Motor neuron (in vitro differentiated cells): ENCODE results near the gene TCAF1. TPM values are rescaled to one million over a fixed set of nuclear protein-coding genes. Genes with fewer than 3 reads are reported as not detected.

Experiments used
- ATAC-seq, 8 experiments: fragments of 200-7000 bp; cut with Tn5 transposase; replicated peaks in 6 of 8; 2 replicates each; pipeline ENCODE4 v1.8.0; 2021; ENCODE audit warnings: mild to moderate bottlenecking in 8 of 8, moderate library complexity in 8 of 8
- H3K27ac ChIP-seq, 2 donors: fragments of 250-450 bp; sonication (Bioruptor Pico); 2 replicates each; pipeline ENCODE4 v1.9.0; 2021; ENCODE audit warnings: antibody characterized with exemption in 2 of 2, mild to moderate bottlenecking in 2 of 2, moderate library complexity in 1 of 2
- H3K4me1 ChIP-seq, 2 donors: fragments of 250-450 bp; sonication (Bioruptor Pico); replicated peaks in 1 of 2; 2 replicates each; pipeline ENCODE4 v1.6.1; 2021; ENCODE audit warnings: antibody characterized with exemption in 2 of 2, mild to moderate bottlenecking in 2 of 2, moderate library complexity in 1 of 2
- H3K4me3 ChIP-seq, 5 donors: fragments of 250-450 bp; sonication (Bioruptor Pico); 2 replicates each; pipeline ENCODE4 v1.9.0; 2021; ENCODE audit warnings: antibody characterized with exemption in 5 of 5, mild to moderate bottlenecking in 5 of 5, moderate library complexity in 4 of 5
- WGBS, 10 experiments: fragments of 450-650 bp; shearing (Covaris generic); methylation state at CpG; one replicate each; pipeline ENCODE4 v1.0.0; 2022; 5-methylcytosine and 5-hydroxymethylcytosine counted together
- in situ Hi-C, 9 experiments: fragments of 400-800 bp; cut with MboI; loops; one replicate each; pipeline ENCODE4 v1.15.0; 2021; ENCODE audit warnings: low sequenced_read_pairs in 9 of 9, low pct_unique_long_range_greater_than_20kb in 2 of 9; ENCODE audit not compliant: unreplicated experiment in 9 of 9
- total RNA-seq, 8 experiments: library from RNA; unstranded; fragments of 300-600 nt; gene quantifications; 2 replicates each; pipeline versions ENCODE4 v1.2.3 to v1.2.4, GENCODE V29; 2022

The TCAF1 gene, protein sequence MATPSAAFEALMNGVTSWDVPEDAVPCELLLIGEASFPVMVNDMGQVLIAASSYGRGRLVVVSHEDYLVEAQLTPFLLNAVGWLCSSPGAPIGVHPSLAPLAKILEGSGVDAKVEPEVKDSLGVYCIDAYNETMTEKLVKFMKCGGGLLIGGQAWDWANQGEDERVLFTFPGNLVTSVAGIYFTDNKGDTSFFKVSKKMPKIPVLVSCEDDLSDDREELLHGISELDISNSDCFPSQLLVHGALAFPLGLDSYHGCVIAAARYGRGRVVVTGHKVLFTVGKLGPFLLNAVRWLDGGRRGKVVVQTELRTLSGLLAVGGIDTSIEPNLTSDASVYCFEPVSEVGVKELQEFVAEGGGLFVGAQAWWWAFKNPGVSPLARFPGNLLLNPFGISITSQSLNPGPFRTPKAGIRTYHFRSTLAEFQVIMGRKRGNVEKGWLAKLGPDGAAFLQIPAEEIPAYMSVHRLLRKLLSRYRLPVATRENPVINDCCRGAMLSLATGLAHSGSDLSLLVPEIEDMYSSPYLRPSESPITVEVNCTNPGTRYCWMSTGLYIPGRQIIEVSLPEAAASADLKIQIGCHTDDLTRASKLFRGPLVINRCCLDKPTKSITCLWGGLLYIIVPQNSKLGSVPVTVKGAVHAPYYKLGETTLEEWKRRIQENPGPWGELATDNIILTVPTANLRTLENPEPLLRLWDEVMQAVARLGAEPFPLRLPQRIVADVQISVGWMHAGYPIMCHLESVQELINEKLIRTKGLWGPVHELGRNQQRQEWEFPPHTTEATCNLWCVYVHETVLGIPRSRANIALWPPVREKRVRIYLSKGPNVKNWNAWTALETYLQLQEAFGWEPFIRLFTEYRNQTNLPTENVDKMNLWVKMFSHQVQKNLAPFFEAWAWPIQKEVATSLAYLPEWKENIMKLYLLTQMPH
- total RNA-seq: 100 to 1,000 TPM in 2 of 8 experiments, 10 to 100 TPM in 6; 18.3 to 123 (median 83.9) TPM

DNA sequence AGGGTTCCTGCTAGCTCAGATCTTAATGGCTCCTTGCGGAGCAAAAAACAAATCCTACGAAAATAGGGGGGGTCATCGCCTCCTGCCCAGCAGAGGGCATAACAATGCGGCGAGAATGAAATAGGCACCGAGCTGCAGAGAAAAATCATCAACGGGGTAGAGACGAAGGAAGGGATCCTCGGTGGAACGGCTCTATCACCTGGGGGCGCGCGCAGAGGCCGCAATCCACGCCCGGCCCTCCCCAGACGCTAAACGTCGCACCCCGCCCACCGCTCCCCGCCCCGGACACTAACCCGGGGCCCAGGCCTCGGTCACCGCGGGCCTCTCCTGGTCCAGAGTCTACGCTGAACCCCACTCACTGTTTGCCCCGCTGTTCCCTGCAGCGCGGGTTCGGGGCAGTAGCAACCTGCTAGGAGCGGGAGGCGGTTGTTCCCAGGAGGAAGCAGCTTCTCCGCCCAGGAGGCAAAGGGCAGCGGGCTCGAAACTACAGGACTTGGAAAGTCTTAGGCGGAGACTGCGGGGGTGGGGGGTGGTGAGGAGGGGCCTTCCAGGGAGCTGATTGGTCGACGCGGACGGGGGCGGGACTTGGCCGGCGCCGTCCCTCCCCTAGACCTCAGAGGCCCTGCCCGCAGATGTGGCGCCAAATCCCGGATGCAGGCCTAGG, at the start of gene TCAF1:
TSS of gene TCAF1 (minus strand) at position 509 of the 664 bp plus-strand sequence. CDS start 25,568 bp downstream, outside the sequence.
- 0% methylated on average over 3 to 5 of the region's 50 CpGs; no CpG with 5 or more reads in 6 of the 10 experiments for WGBS, 10 experiments
- peak; percentile 93 to 95 (median 94) for ATAC-seq
- Histone ChIP-seq H3K4me1 (peaks cover 9 to 15% of the 10 kb centered on the region in 2 donors), H3K27ac (peak within 1 kb of the TSS; percentile 84 to 85), H3K4me3 (peak within 1 kb of the TSS; percentile 75 to 99 (median 80))
- in situ Hi-C loops: loop anchor here in 1 of 9 experiments (25.0 kb wide), 1 partner anchor 111 kb away; the partner anchor contains the start of gene OR6B1

DNA sequence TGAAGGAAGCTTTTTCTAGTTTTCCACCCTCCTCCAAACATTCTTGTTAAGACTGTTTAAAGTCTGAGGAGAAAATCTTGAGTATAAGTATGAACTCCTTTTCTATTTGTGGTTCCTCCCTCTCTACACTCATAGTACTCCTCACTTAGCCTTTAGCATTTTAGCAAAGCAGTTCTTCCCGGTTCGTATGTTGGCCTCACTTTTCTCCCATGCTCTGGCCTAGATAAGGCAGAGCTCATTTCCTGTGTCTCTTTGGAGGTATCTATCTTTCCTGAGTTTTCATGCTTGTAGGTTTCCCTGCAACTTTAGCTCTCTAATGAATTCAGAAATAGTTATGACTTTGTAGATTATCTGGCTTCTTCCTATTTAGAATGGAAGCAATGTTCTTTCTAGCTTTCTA, 46.8 kb upstream of the TCAF1 start:
- in situ Hi-C loops: no loop called here
- Histone ChIP-seq H3K4me1 (no peaks in the 10 kb centered on the region), H3K4me3 (no peak overlapping the region), H3K27ac (no peak overlapping the region)
- ATAC-seq: no peak
- WGBS, 10 experiments: 0 to 100% (median 56%) methylated on average over 2 of the region's 2 CpGs; no CpG with 5 or more reads in 3 of the 10 experiments

GRCh38 chr7:143947111-143947510, 45.1 kb upstream of the TCAF1 start:
- in situ Hi-C loops: no loop called here
- Histone ChIP-seq H3K27ac (no peak overlapping the region), H3K4me3 (no peak overlapping the region), H3K4me1 (no peaks in the 10 kb centered on the region)
- WGBS, 10 experiments: 0 to 79% (median 49%) methylated on average over 1 to 2 of the region's 2 CpGs
- no peak for ATAC-seq

GRCh38 chr7:143945423-143945822, 43.4 kb upstream of the TCAF1 start:
- 71 to 100% (median 88%) methylated on average over 1 to 4 of the region's 4 CpGs; no CpG with 5 or more reads in 1 of the 10 experiments for WGBS, 10 experiments
- Histone ChIP-seq H3K27ac (no peak overlapping the region), H3K4me3 (no peak overlapping the region), H3K4me1 (no peaks in the 10 kb centered on the region)
- in situ Hi-C loops: no loop called here
- no peak for ATAC-seq

DNA sequence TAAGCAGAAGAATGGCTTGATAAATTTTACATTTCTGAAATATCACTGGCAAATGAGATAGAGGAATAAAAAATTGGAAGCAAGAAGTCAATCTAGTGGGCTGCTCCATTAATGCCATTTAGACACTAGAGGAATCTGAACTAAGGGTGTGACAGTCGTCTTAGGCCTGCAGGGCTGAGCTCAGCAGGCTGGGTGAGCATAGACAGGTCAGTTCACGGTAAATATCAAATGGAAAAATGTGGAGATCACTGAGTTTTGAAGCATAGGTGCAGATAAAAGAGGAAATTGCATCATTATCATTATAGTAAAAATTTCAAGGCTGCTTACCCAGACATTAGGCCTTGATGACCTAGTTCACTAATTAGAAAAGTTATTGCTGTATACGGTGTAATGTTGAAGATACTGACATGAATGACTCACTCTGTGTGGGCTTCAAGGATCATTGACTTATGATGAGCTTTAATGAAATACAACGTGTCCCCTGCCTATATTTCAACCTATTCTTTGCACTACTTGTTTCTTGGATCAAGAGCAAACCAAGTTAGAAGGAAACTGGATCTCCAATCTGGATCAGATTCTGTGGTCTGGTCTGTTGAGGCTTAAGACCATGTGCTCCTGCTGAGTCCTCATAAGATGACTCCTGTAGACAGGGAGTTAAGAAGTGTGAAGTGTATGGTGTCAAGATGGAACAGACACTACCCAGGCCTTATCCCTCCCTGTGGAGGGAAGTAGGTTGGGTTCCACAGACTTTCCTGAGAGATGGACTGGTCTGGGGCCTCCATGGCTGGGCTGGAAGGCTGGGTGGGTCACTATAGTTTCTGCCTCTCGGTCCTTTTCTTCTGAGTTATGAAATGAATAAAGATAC, 36.6 kb upstream of the TCAF1 start:
- Histone ChIP-seq H3K4me1 (no peaks in the 10 kb centered on the region), H3K4me3 (no peak overlapping the region), H3K27ac (no peak overlapping the region)
- 20 to 91% (median 49%) methylated on average over 2 to 5 of the region's 5 CpGs; no CpG with 5 or more reads in 2 of the 10 experiments for WGBS, 10 experiments
- in situ Hi-C loops: no loop called here
- peak in 3 of 8 experiments; percentile 50 to 75 (median 63) for ATAC-seq

DNA sequence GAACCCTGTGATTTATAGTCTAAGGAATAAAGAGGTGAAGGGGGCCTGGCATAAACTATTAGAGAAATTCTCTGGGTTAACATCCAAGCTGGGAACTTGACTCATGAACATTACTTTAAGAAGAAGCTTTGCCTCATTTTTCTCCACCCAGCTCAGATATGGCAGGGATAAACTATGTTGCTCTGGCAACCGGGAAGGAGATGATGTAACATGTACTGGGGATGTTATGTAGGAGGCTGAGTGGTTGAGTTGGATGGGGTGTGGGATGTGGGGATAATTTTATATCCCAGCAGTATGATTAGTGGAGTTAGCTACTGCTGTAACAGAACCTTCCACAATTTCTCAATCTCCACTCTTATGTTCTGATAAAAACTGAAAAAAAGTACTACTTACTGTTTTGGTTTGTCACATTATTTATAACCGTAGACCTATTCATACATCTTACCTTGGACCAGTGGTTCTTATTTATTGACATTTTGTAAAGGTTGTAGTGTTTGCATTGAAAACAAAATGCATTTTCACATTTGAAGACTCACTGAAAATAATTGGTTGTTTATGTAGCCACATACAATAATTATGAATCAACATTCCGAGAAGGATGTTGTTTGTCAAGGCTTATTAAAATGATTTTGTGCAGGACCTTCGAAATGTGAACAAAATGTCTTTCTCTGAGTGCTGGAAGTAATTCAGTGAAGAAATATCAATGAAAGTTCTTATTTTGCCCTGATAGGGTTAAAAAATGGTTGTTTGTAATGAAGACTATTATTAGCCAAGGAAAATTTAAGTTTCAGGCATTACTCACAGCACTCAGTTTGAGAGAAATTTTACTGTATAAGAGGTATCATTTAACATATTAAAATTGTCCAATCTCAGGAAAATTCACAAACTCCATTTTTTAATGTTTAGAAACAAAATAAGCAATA, 34.4 kb upstream of the TCAF1 start:
- H3K27ac ChIP-seq: no peak overlapping the region
- 0 to 100% (median 71%) methylated on average over 1 to 4 of the region's 4 CpGs for WGBS, 10 experiments
- H3K4me1 ChIP-seq: no peaks in the 10 kb centered on the region
- H3K4me3 ChIP-seq: no peak overlapping the region
- in situ Hi-C loops: no loop called here
- peak in 5 of 8 experiments; percentile 26 to 89 (median 73) for ATAC-seq

GRCh38 chr7:143934526-143935325, 32.8 kb upstream of the TCAF1 start, which contains the start of gene OR2F2:
Gene OR2F2 (plus strand): TSS chr7:143935233. CDS start chr7:143935233, 0 bp downstream.
- in situ Hi-C loops: no loop called here
- H3K27ac ChIP-seq: no peak within 1 kb of the TSS
- ATAC-seq: no peak
- 0 to 90% (median 30%) methylated on average over 1 to 3 of the region's 3 CpGs; no CpG with 5 or more reads in 3 of the 10 experiments for WGBS, 10 experiments
- no peaks in the 10 kb centered on the region for H3K4me1 ChIP-seq
- no peak within 1 kb of the TSS for H3K4me3 ChIP-seq

- Histone ChIP-seq H3K4me3 (no peak overlapping the region), H3K27ac (no peak overlapping the region), H3K4me1 (no peaks in the 10 kb centered on the region)
- in situ Hi-C loops: no loop called here
- ATAC-seq: no peak
Observed at GRCh38 chr7:143931739-143932138, 29.8 kb upstream of the TCAF1 start.

- in situ Hi-C loops: no loop called here
Observed at GRCh38 chr7:143929224-143929920, 27.4 kb upstream of the TCAF1 start.

DNA sequence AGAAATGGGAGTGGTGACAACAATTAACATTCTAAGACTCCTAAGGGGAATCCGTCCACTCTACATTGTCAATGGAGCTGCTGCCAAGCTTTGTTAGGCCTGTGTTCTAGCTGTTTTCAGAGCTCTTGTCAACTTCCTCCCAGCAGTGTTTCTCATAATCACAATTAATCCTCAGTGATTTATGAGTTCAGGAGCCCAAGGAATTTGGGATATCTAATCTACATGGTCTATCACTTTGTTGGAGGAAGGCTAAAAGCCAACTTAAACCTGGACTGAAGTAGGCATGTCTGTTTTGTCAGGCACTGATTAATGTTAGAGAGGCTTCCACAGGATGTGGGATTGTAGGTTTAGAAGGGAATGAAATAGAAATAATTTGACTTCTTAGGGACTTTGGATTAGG, 22.9 kb upstream of the TCAF1 start:
- ATAC-seq: peak in 2 of 8 experiments; percentile 20 to 35
- Histone ChIP-seq H3K4me1 (no peaks in the 10 kb centered on the region), H3K27ac (no peak overlapping the region), H3K4me3 (no peak overlapping the region)
- in situ Hi-C loops: loop anchor here in 1 of 9 experiments (25.0 kb wide), 1 partner anchor 87 kb away; the partner anchor contains the start of gene OR6B1
- 0 to 100% (median 50%) methylated on average over 1 of the region's 1 CpG; no CpG with 5 or more reads in 5 of the 10 experiments for WGBS, 10 experiments

More at GRCh38 chr7:143929224-143929920, 27.4 kb upstream of the TCAF1 start:
- peak in 3 of 8 experiments; percentile 54 to 68 (median 55) for ATAC-seq
- Histone ChIP-seq H3K4me3 (no peak overlapping the region), H3K4me1 (no peaks in the 10 kb centered on the region), H3K27ac (no peak overlapping the region)
- 75 to 100% (median 100%) methylated on average over 1 of the region's 1 CpG; no CpG with 5 or more reads in 5 of the 10 experiments for WGBS, 10 experiments
